ENCODE data around the gene GP1BA.

Gene GP1BA

GRCh38 chr17:4978726-4979125 lies 46.6 kb downstream of the GP1BA start:
- DNase-seq = no peak

- DNase-seq = peak; percentile 50
These were observed 48.7 kb downstream of the GP1BA start for GRCh38 chr17:4980644-4981216.

GRCh38 chr17:4982305-4982704 lies 50.2 kb downstream of the GP1BA start:
- DNase-seq = no peak
